Fibroblast of villous mesenchyme (primary cell): ENCODE measurements around the gene FAM13B. TPM values are rescaled to one million over a fixed set of nuclear protein-coding genes. Genes with fewer than 3 reads are reported as not detected.

Experiments used
- DNase-seq: peaks from one replicate; pipeline ENCODE4 v3.0.0-alpha.2; 2010; ENCODE audit warnings: low read depth
- H3K4me3 ChIP-seq: 2 replicates; pipeline ENCODE4 v1.5.1; 2011; ENCODE audit warnings: low read depth, mild to moderate bottlenecking, low read length
- CTCF ChIP-seq: IDR thresholded peaks from 2 replicates; pipeline ENCODE4 v1.5.1; 2012; ENCODE audit warnings: low read depth, mild to moderate bottlenecking, low read length; ENCODE audit not compliant: insufficient read depth
- total RNA-seq: library from RNA; depleted of rRNA; stranded (reverse); fragments of >200 nt; gene quantifications from 2 replicates; pipeline ENCODE4 v1.2.3, GENCODE V29; 2012

Gene FAM13B
- total RNA-seq, 1 donor, result 43.2 TPM

- no peak overlapping the region for H3K4me3 ChIP-seq
- no peak for TF ChIP-seq CTCF
- peak; percentile 79 for DNase-seq
Measured at GRCh38 chr5:138000102-138000723, 32.7 kb downstream of the FAM13B start.

GRCh38 chr5:137997726-137998213 is 35.1 kb downstream of the FAM13B start:
- TF ChIP-seq CTCF, result no peak
- H3K4me3 ChIP-seq, result no peak overlapping the region
- no peak for DNase-seq

GRCh38 chr5:137995749-137996128 is 37.1 kb downstream of the FAM13B start:
- no peak for DNase-seq
- H3K4me3 ChIP-seq, result no peak overlapping the region
- no peak for TF ChIP-seq CTCF

- H3K4me3 ChIP-seq, result no peak overlapping the region
- peak; percentile 57 for DNase-seq
- TF ChIP-seq CTCF, result no peak
Measured at GRCh38 chr5:137995077-137995748, 37.7 kb downstream of the FAM13B start.

- TF ChIP-seq CTCF, result no peak
- no peak for DNase-seq
- no peak overlapping the region for H3K4me3 ChIP-seq
Measured at GRCh38 chr5:137994556-137994955, 38.3 kb downstream of the FAM13B start.

- no peak for DNase-seq
- H3K4me3 ChIP-seq, result no peak overlapping the region
- TF ChIP-seq CTCF, result no peak
Measured at GRCh38 chr5:137989419-137989818, 43.5 kb downstream of the FAM13B start.
